Measurements from ENCODE around the gene SPI1. TPM values are rescaled to one million over a fixed set of nuclear protein-coding genes. Genes with fewer than 3 reads are reported as not detected.

Gene SPI1
- total and polyA plus RNA-seq, 7 donors, result 1.6 to 8.3 (median 3.6) TPM

DNA sequence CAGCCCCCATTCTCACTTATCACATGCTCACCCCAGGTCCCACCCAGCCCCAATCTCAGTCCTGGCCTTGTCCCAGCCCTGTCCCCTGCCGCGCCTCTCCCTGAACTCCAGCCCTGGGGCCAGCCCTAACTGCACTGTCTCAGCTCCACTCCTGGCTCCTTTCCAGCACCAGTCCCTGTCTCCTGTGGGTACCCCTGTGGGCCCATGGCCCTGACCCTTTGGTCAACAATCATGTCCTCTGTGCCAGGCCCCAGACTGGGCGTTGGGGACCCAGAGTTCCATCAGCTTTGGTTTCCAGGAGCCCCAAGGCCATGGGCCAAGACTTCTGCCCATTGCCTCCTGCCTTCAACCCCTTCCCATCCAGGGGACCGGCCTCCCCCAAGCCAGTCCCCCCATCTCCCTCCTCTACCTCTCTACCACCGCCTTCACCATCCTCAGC lies 757 bp downstream of the SPI1 start:
- Histone ChIP-seq H3K4me1 (no peaks in the 10 kb centered on the region), H3K27me3 (ENCODE audit: insufficient read depth in 3 of 3, low read length in 2 of 3) (no peaks in the 10 kb centered on the region), H3K27ac (peak overlapping the region; percentile 16), H3K36me3 (ENCODE audit: insufficient read depth in 1 of 2, low read depth in 1 of 2) (no peaks in the 10 kb centered on the region), H3K4me3 (peak overlapping the region; percentile 43), H3K9me3 (no peaks in the 10 kb centered on the region)
- DNase-seq, result no peak
- intact Hi-C loops (cut with DNase I), result no loop called here
- no peak for ATAC-seq
- TF ChIP-seq, protein P1, sequence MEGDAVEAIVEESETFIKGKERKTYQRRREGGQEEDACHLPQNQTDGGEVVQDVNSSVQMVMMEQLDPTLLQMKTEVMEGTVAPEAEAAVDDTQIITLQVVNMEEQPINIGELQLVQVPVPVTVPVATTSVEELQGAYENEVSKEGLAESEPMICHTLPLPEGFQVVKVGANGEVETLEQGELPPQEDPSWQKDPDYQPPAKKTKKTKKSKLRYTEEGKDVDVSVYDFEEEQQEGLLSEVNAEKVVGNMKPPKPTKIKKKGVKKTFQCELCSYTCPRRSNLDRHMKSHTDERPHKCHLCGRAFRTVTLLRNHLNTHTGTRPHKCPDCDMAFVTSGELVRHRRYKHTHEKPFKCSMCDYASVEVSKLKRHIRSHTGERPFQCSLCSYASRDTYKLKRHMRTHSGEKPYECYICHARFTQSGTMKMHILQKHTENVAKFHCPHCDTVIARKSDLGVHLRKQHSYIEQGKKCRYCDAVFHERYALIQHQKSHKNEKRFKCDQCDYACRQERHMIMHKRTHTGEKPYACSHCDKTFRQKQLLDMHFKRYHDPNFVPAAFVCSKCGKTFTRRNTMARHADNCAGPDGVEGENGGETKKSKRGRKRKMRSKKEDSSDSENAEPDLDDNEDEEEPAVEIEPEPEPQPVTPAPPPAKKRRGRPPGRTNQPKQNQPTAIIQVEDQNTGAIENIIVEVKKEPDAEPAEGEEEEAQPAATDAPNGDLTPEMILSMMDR (IDR thresholded peaks at IDR 0.05), result no peak
- WGBS, 3 donors, result 77 to 87% (median 84%) methylated on average over 5 of the region's 5 CpGs

DNA sequence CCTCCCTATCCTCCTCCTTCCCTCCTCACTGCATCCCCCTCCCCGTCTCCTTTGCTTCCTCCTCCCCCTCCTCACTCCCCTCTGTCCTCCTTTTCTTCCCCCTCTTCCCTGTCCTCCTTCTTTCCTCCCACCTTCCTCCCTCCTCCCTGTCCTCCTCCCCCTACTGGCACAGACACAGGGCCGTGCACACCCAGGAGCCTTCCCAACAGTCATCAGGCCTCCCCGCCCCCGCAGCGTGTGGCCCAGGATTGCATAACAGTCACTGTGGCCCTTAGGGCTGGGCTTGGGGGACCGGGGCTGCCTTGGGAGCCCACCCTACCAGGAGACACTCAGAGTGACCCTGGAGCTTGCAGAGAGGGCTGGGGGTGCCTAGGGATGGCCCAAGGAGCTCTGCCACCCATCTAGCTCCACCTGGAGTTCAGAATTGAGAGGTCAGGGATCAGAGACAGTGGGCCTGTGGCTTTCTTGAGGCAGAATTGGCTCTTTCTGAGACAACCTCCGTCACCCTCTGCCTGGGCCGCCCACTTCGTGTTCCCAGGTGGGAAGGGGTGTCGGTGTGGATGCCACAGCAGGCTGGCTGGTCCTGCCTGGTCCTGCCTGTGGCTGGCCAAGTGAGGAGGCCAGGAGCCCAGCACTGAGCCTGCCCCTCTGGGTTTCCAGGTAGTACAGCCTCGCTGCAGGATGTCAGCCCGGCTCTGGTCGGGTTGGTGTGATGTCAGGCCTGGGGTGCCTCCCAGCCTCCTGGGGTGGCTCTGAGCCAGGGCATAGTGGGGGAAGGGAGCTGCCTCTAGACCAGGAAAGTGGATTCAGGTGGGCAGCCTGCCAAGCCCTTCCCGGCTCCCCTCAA lies 1.6 kb downstream of the SPI1 start:
- no peaks in the 10 kb centered on the region for H3K4me1 ChIP-seq
- peak overlapping the region; percentile 43 for H3K4me3 ChIP-seq
- WGBS, 3 donors, result 67 to 84% (median 71%) methylated on average over 13 to 14 of the region's 14 CpGs
- H3K9me3 ChIP-seq, result no peaks in the 10 kb centered on the region
- ATAC-seq (no peak), DNase-seq (peak; percentile 62 to 69)
- H3K27me3 ChIP-seq (ENCODE audit: insufficient read depth in 3 of 3, low read length in 2 of 3), result no peaks in the 10 kb centered on the region
- intact Hi-C loops (cut with DNase I), result no loop called here
- H3K27ac ChIP-seq, result no peak overlapping the region
- no peaks in the 10 kb centered on the region for H3K36me3 ChIP-seq (ENCODE audit: insufficient read depth in 1 of 2, low read depth in 1 of 2)
- TF ChIP-seq, protein P1 (IDR thresholded peaks at IDR 0.05), result no peak

DNA sequence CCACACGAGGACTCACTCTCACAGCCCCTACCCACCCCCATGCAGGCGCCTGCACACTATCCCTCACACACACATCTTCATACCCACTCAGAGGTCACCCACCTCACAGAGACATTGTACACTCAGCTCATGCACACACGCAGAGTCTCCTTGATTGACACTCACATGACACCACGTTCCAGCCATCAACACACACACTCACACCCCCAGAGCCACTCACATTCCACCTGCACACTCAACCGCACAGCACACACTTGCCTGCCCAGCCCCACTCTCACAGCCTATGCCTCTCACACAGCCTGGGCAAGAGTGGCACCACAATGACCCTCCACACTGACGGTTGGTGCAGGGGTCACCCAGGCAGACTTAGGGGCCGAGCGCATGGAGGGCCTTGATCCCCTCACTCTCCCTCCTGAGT lies 2.2 kb downstream of the SPI1 start:
- no peaks in the 10 kb centered on the region for H3K27me3 ChIP-seq (ENCODE audit: insufficient read depth in 3 of 3, low read length in 2 of 3)
- ATAC-seq (no peak), DNase-seq (no peak)
- no peaks in the 10 kb centered on the region for H3K9me3 ChIP-seq
- intact Hi-C loops (cut with DNase I), result no loop called here
- 80 to 88% (median 85%) methylated on average over 8 of the region's 8 CpGs for WGBS, 3 donors
- no peaks in the 10 kb centered on the region for H3K4me1 ChIP-seq
- H3K27ac ChIP-seq, result no peak overlapping the region
- no peaks in the 10 kb centered on the region for H3K36me3 ChIP-seq (ENCODE audit: insufficient read depth in 1 of 2, low read depth in 1 of 2)
- H3K4me3 ChIP-seq, result peak overlapping the region; percentile 30
- TF ChIP-seq, protein P1 (IDR thresholded peaks at IDR 0.05), result no peak

GRCh38 chr11:47375546-47376085 lies 2.7 kb downstream of the SPI1 start:
- WGBS, 3 donors, result 87 to 94% (median 90%) methylated on average over 13 of the region's 13 CpGs
- Histone ChIP-seq H3K9me3 (no peaks in the 10 kb centered on the region), H3K4me3 (peak overlapping the region; percentile 30), H3K4me1 (no peaks in the 10 kb centered on the region), H3K27me3 (ENCODE audit: insufficient read depth in 3 of 3, low read length in 2 of 3) (no peaks in the 10 kb centered on the region), H3K27ac (no peak overlapping the region), H3K36me3 (ENCODE audit: insufficient read depth in 1 of 2, low read depth in 1 of 2) (no peaks in the 10 kb centered on the region)
- DNase-seq, result no peak
- intact Hi-C loops (cut with DNase I), result loop anchor here in 1 of 2 donors (2.0 kb wide), 1 partner anchor 79 kb away; no protein-coding TSS in a partner anchor
- TF ChIP-seq, protein P1 (IDR thresholded peaks at IDR 0.05), result no peak
- ATAC-seq, result no peak
